ENCODE results near the gene NATD1. TPM values are rescaled to one million over a fixed set of nuclear protein-coding genes. Genes with fewer than 3 reads are reported as not detected.

The NATD1 gene
- total and polyA plus RNA-seq, 9 of the 15 experiments (the other 6 are each of a cell fraction or from before 2014, with no cell fraction given): 0.24 to 5.4 (median 1.6) TPM

DNA sequence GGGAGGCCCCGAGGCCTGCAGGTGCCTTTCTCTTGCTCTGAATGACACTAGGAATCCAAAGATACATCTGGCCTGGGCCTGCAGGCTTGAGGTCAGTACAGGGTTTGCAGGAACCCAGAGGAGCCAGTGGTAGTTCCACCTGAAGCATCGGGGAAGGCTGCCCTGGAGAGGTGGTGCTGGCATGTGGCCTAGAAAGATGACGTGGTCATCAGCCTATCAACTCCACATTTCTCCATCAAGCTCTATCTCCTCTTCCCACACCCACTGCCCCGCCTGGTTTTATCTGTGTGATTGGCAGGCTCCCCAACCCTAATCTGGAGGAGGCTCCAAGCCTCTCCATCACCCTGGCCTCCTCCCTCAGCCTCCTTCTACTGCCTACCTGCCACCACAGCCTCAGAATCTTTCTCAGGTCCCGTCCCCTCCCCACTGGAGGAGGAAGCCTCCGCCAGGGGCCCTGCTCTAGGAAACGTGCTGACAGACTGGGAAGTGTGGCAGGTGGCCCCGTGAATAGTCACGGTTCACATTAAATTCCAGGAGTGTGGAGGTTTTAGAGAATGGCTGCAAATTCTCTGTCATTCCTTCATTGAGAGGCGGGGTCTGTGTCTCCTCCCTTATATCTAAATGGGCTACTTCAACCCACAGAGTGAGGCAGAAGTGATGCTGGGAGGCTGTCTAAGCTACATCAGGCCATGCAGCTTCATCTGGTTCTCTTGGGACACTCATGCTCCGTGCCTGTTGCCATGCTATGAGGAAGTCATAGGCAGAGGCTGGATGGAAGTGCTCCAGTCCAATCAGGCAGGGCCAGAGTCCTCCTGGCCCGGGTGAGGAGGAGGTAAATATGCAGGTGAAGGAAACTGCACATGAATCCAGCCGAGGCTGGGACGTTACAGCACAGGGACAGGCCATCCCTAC, 19.9 kb upstream of the NATD1 start (continued):
- TF ChIP-seq PKNOX1 (IDR thresholded peaks at IDR 0.05) (peak; percentile 98), ATF7 (IDR thresholded peaks at IDR 0.05) (peak; percentile 83), KDM1A (IDR thresholded peaks at IDR 0.05) (peak; percentile 81 to 89), SMARCA4 (IDR thresholded peaks at IDR 0.05) (peak; percentile 83), POLR2AphosphoS5 (IDR thresholded peaks at IDR 0.05; ENCODE audit: control insufficient read depth, insufficient read depth, low read depth, low read length) (peak; percentile 63; the same call in 1 of the 2 replicates), MYNN (IDR thresholded peaks at IDR 0.05) (0 out of 2 replicates have a peak, but pooled peaks have one; percentile 31), MYNN (CRISPR knock-in tag; IDR thresholded peaks at IDR 0.05) (no peak), MAFG (tag; conservative IDR thresholded peaks at IDR 0.05) (0 out of 2 replicates have a peak, but pooled peaks have one; percentile 40), FOXK2 (conservative IDR thresholded peaks at IDR 0.05 in 1 of 2, IDR thresholded peaks at IDR 0.05 in 1 of 2; ENCODE audit: low read depth in 2 of 2) (no peak), ZFX (CRISPR knock-in tag; IDR thresholded peaks at IDR 0.05) (peak; percentile 39), MEIS2 (IDR thresholded peaks at IDR 0.05; ENCODE audit: partially characterized antibody) (peak; percentile 88), TFAM (CRISPR knock-in tag; conservative IDR thresholded peaks at IDR 0.05) (no peak), HMGN3 (IDR thresholded peaks at IDR 0.05; ENCODE audit: borderline replicate concordance, extremely low read depth, insufficient read length, low read depth, low read length) (no peak), HDAC2 (IDR thresholded peaks at IDR 0.05) (peak; percentile 85), NCOA4 (IDR thresholded peaks at IDR 0.05; ENCODE audit: partially characterized antibody) (no peak), NCOA1 (IDR thresholded peaks at IDR 0.05; ENCODE audit: low read depth) (peak; percentile 64; the same call in 1 of the 2 replicates), CBX2 (IDR thresholded peaks at IDR 0.05; ENCODE audit: insufficient read depth, low read length, poor library complexity, severe bottlenecking) (no peak), MTA2 (IDR thresholded peaks at IDR 0.05; ENCODE audit: low read depth) (peak; percentile 72), KLF16 (IDR thresholded peaks at IDR 0.05) (peak; percentile 69; the same call in 1 of the 2 replicates), ATF3 (IDR thresholded peaks at IDR 0.05) (peak; percentile 65), ATF3 (CRISPR knock-in tag; conservative IDR thresholded peaks at IDR 0.05) (no peak), CHD2 (IDR thresholded peaks at IDR 0.05; ENCODE audit: low read depth, low read length) (no peak), PHB2 (IDR thresholded peaks at IDR 0.05; ENCODE audit: low read depth) (peak; percentile 49; the same call in 1 of the 2 replicates)
- TF ChIP-seq, protein P1, sequence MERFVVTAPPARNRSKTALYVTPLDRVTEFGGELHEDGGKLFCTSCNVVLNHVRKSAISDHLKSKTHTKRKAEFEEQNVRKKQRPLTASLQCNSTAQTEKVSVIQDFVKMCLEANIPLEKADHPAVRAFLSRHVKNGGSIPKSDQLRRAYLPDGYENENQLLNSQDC (CRISPR knock-in tag; IDR thresholded peaks at IDR 0.05): no peak

Measured in K562 (cell line).